ENCODE results near the gene ACADS. TPM values are rescaled to one million over a fixed set of nuclear protein-coding genes. Genes with fewer than 3 reads are reported as not detected.

Gene ACADS
- total RNA-seq, 1 experiment from 2014 or later = 11.0 TPM

DNA sequence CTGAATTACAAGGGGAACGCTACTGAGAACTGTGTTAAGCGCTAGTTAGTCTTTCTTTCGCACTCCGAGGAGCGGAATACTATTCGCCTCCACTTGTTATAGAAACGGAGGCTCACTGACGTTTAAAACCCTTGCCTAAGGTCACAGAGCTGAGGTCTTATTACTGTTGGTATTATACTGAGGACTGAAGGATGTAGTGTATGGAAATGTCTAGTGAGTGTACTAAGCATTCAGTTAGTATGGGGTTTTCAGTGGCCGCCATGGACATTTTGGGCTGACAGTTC, 826 bp downstream of the ACADS start:
- no peak for TF ChIP-seq CBFB (CRISPR knock-in tag; IDR thresholded peaks at IDR 0.05; ENCODE audit: low read depth)
- TF ChIP-seq KAT7 (CRISPR knock-in tag; IDR thresholded peaks at IDR 0.05; ENCODE audit: borderline replicate concordance) = no peak
- TF ChIP-seq, protein P1, sequence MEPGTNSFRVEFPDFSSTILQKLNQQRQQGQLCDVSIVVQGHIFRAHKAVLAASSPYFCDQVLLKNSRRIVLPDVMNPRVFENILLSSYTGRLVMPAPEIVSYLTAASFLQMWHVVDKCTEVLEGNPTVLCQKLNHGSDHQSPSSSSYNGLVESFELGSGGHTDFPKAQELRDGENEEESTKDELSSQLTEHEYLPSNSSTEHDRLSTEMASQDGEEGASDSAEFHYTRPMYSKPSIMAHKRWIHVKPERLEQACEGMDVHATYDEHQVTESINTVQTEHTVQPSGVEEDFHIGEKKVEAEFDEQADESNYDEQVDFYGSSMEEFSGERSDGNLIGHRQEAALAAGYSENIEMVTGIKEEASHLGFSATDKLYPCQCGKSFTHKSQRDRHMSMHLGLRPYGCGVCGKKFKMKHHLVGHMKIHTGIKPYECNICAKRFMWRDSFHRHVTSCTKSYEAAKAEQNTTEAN (CRISPR knock-in tag; IDR thresholded peaks at IDR 0.05) = no peak
- TF ChIP-seq TEAD1 (CRISPR knock-in tag; IDR thresholded peaks at IDR 0.05) = no peak
- TF ChIP-seq, protein P2, sequence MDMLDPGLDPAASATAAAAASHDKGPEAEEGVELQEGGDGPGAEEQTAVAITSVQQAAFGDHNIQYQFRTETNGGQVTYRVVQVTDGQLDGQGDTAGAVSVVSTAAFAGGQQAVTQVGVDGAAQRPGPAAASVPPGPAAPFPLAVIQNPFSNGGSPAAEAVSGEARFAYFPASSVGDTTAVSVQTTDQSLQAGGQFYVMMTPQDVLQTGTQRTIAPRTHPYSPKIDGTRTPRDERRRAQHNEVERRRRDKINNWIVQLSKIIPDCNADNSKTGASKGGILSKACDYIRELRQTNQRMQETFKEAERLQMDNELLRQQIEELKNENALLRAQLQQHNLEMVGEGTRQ (CRISPR knock-in tag; IDR thresholded peaks at IDR 0.05) = no peak
- TF ChIP-seq, protein P3, sequence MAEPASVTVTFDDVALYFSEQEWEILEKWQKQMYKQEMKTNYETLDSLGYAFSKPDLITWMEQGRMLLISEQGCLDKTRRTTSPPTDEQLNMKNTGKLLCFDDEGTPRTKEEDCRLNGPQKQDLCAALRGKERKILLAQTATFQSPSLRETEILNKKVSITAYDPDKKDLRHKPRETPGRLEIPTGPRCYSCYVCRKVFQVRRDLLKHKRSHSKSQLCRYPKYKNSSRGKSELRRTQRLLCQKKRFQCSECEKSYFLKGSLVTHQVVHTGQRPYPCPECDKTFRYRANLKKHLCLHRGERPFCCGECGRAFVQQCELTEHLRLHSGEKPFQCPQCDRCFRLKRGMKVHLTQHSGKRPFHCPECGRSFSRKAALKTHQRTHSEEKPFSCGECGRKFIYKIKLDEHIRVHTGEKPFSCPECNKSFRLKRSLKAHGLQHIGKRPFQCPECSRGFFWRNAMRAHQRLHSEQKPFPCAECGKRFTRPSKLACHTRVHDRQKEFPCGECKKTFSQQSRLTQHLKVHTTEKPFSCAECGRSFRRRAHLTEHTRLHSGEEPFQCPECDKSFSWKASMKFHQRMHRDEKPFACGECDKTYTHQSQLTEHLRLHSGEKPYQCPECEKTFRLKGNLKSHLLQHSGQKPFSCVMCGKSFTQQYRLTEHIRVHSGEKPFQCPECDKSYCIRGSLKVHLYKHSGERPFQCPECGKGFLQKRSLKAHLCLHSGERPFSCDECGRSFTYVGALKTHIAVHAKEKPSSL (CRISPR knock-in tag; conservative IDR thresholded peaks at IDR 0.05) = no peak
- TF ChIP-seq ZNF396 (CRISPR knock-in tag; IDR thresholded peaks at IDR 0.05; ENCODE audit: borderline replicate concordance) = no peak
- TF ChIP-seq EMX1 (CRISPR knock-in tag; IDR thresholded peaks at IDR 0.05) = no peak
- no peak for TF ChIP-seq ZNF317 (CRISPR knock-in tag; IDR thresholded peaks at IDR 0.05; ENCODE audit: borderline replicate concordance, low read depth)
- TF ChIP-seq ZNF263 (CRISPR knock-in tag; IDR thresholded peaks at IDR 0.05; ENCODE audit: low read depth) = no peak
- TF ChIP-seq TEAD4 (CRISPR knock-in tag; IDR thresholded peaks at IDR 0.05) = no peak
- no peak for TF ChIP-seq ETV6 (CRISPR knock-in tag; IDR thresholded peaks at IDR 0.05)
- no peak for TF ChIP-seq ZNF416 (CRISPR knock-in tag; IDR thresholded peaks at IDR 0.05)
- no peak for TF ChIP-seq ELF4 (CRISPR knock-in tag; IDR thresholded peaks at IDR 0.05; ENCODE audit: low read depth)
- TF ChIP-seq, protein P4, sequence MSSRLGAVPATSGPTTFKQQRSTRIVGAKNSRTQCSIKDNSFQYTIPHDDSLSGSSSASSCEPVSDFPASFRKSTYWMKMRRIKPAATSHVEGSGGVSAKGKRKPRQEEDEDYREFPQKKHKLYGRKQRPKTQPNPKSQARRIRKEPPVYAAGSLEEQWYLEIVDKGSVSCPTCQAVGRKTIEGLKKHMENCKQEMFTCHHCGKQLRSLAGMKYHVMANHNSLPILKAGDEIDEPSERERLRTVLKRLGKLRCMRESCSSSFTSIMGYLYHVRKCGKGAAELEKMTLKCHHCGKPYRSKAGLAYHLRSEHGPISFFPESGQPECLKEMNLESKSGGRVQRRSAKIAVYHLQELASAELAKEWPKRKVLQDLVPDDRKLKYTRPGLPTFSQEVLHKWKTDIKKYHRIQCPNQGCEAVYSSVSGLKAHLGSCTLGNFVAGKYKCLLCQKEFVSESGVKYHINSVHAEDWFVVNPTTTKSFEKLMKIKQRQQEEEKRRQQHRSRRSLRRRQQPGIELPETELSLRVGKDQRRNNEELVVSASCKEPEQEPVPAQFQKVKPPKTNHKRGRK (CRISPR knock-in tag; IDR thresholded peaks at IDR 0.05; ENCODE audit: borderline replicate concordance) = no peak
- TF ChIP-seq NFATC4 (CRISPR knock-in tag; IDR thresholded peaks at IDR 0.05) = no peak
- TF ChIP-seq ZNF219 (CRISPR knock-in tag; IDR thresholded peaks at IDR 0.05; ENCODE audit: borderline replicate concordance) = no peak
- TF ChIP-seq FOXJ3 (CRISPR knock-in tag; IDR thresholded peaks at IDR 0.05; ENCODE audit: borderline replicate concordance) = no peak
- TF ChIP-seq, protein P5, sequence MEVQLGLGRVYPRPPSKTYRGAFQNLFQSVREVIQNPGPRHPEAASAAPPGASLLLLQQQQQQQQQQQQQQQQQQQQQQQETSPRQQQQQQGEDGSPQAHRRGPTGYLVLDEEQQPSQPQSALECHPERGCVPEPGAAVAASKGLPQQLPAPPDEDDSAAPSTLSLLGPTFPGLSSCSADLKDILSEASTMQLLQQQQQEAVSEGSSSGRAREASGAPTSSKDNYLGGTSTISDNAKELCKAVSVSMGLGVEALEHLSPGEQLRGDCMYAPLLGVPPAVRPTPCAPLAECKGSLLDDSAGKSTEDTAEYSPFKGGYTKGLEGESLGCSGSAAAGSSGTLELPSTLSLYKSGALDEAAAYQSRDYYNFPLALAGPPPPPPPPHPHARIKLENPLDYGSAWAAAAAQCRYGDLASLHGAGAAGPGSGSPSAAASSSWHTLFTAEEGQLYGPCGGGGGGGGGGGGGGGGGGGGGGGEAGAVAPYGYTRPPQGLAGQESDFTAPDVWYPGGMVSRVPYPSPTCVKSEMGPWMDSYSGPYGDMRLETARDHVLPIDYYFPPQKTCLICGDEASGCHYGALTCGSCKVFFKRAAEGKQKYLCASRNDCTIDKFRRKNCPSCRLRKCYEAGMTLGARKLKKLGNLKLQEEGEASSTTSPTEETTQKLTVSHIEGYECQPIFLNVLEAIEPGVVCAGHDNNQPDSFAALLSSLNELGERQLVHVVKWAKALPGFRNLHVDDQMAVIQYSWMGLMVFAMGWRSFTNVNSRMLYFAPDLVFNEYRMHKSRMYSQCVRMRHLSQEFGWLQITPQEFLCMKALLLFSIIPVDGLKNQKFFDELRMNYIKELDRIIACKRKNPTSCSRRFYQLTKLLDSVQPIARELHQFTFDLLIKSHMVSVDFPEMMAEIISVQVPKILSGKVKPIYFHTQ (CRISPR knock-in tag; IDR thresholded peaks at IDR 0.05) = no peak
- Mint-ChIP-seq H3K36me3 (peaks cover 34% of the 10 kb centered on the region), H3K9me3 (no peaks in the 10 kb centered on the region), H3K4me3 (peak overlapping the region; percentile 86), H3K4me1 (peaks cover 13% of the 10 kb centered on the region), H3K27me3 (ENCODE audit: low read depth) (peaks cover 4% of the 10 kb centered on the region; the same call in 1 of the 2 replicates), H3K27ac (0 out of 2 replicates have a peak overlapping the region, but pooled peaks have one; percentile 46)
- DNase-seq (ENCODE audit: low spot score) = no peak
- POLR2A ChIA-PET = no interaction called here
- CTCF ChIA-PET = no interaction called here
- ATAC-seq = no peak

All from WTC11 (cell line).